Left hindlimb (tissue), 1 donor: Measurements from ENCODE around the gene CAMK1D.

Experiments
- DNase-seq: peaks from one replicate; pipeline ENCODE4 v3.0.0-alpha.2; 2018

The CAMK1D gene

DNA sequence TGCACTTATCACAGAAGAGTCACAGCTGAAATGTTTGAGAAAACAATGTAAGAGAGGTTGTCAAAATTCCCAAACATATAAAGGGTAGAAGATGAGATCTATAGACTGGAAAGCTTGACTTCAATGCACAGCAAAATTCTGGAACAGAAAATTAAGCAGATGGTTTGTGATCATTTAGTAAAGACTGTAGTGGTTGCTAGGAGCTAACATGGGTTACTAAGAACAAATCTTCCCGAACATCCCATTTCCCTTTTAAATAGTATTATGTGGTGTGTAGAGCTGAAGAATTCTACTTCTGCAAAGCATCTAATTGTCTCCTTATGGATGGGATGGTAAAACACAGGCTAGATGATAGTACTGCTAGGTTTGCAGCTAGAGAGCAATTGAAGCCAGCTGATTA lies 312.3 kb downstream of the CAMK1D start:
- no peak for DNase-seq

DNA sequence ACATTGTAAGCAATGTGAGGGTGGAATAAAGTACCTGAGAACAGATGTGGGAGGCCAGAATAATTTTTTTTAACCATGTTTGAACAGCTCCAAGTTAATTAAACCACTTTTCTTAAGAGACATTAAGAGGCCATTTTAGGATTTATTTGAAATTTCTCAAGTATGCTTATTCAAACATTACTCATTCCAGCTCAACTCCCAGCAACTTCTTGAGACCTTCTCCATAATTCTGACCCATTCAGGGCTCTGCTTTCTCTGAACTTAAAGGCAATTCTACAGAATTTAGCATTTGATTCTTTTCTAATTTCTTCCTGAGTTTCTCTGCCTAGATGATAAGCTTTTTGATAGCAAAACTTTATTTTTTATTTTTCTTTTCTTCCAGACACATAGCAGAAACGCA lies 314.5 kb downstream of the CAMK1D start:
- no peak for DNase-seq

DNA sequence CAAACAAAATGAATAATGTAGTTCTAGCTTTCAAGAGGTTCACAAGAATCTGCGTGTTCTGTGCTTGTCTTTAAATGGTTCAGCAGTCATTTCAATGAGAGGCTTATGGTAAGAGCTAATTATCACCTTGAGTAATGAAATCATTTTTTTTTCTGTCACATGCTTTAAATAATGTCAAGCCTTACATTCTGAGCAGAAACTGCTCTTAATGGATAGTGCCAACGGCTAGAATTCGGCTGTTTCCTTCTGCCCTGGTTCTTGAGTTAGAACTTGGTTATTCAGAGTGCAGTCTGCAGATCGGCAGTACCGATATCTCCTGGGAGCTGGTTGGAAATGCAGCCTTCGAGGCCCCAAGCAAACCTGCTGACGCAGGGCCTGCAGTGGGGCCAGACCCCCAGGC lies 316.2 kb downstream of the CAMK1D start:
- no peak for DNase-seq

DNA sequence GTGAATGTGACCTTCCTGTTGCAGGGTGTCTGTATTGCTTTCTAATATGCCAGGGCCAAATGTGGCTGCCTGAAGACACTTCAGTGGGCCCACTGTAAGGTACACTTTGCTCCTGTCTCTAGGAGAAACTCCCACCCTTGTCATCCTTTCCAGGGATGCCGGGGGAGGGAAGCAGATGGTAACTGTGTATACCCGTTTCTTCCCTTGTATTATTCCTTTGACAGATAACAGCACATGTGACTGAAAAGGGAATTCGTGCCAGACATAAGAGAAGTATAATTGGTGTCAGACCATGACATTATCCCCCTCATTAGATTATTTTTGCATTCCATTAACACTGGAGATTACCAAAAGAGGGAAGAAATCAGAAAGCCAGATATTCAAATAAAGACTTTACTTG lies 317.7 kb downstream of the CAMK1D start:
- no peak for DNase-seq

DNA sequence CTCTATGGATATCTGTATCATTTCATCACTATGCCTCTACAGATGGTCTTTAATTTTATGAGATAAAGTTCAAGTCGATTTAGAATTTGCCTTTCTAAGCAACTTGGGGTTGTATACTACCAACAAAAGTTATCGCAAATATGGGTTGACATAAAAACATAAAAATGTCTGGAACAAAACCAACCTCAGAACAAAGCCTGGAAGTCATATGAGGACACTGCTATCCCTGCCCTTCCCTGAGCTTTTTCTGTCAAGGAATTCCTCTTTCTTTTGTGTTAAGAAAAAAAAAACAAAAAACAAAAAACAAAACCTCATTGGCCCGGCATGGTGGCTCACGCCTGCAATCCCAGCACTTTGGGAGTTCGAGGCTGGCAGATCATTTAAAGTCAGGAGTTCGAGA lies 319.3 kb downstream of the CAMK1D start:
- no peak for DNase-seq

DNA sequence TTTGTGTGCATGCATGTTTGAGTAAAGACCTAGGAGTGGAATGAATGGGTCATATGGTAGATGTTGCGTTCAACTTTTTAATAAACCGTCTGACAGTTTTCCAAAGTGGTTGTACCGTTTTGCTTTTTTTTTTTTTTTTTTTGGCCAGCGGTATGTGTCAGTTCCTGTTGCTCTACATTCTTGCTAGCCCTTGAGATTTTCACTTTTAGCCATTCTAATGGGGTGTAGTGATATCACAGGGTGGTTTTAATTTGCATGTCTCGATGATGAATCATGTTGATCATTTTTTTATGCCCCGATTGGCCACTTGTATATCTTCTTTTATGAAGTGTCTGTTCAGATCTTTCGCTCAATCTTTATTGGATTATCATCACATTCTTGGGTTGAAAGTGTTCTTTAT lies 320.7 kb downstream of the CAMK1D start:
- no peak for DNase-seq

DNA sequence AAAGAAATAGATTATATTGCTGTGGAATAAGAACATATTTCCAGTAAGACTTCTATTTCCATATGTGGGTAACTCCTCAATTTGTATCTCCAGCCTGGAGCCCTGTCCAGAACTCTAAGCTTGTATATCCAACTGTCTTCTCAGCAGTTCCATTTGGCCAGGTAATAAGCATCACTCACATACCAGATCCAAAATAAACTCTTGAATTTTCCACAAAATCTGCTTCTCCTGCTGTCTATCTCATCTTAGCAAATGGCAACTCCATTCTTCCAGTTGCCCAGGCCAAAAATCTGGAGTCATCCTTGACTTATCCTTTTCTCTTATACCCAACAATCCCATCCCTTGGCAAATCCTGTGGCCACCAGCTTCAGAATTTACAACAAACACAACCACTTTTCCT lies 325.8 kb downstream of the CAMK1D start:
- DNase-seq: no peak

DNA sequence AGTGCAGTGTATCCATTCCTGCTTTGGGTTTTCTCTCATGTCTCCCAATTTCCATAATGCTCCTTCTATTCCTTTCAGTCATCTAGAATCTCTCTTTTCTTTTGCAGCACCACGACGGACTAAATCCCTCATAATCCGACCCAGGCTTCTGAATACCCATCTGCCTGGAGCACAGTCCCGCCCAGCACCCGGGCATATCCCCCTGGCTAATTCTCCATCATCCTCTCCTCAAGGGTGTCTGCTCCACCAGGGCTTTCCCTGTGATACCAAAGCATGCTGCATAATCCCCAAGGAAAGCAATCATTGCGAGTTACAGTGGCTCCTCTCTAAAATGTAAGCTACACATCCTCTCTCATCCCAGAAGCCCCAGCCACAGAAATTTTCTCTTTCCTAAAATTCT lies 330.3 kb downstream of the CAMK1D start:
- DNase-seq: no peak

DNA sequence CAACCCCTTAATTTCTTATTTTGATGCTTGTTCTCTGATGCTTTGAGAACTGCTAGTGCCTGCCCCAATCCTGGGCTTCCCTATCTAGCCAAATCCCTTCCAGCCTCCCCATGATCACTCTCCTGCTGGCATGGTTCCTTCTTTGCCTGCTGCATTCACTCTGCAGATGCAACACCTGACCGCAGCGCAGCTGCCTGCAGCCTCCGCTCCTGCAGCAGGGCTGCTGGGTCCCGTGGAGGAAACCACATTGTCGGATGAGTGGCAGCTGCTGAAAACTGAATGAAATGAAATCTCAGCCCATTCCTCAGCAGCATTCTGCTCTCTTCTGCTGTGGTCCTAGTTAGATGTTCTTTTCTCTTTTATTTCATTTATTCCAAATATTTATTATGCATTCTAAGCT lies 331.9 kb downstream of the CAMK1D start:
- DNase-seq: no peak

DNA sequence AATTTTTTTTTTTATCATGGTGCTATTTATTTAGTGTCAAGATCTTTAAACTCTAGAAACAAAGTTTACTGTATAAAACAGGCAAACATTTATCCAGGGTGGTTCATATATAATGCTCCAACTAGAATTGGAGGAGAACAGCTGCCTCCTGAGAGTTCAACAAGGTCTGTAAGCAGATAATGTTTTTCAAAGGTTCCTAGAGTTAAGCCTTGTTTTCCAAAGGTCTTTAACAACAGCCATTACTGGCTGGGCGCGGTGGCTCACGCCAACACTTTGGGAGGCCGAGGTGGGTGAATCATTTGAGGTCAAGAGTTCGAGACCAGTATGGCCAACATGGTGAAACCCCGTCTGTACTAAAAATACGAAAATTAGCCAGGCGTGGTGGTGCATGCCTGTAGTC lies 335.4 kb downstream of the CAMK1D start:
- no peak for DNase-seq

DNA sequence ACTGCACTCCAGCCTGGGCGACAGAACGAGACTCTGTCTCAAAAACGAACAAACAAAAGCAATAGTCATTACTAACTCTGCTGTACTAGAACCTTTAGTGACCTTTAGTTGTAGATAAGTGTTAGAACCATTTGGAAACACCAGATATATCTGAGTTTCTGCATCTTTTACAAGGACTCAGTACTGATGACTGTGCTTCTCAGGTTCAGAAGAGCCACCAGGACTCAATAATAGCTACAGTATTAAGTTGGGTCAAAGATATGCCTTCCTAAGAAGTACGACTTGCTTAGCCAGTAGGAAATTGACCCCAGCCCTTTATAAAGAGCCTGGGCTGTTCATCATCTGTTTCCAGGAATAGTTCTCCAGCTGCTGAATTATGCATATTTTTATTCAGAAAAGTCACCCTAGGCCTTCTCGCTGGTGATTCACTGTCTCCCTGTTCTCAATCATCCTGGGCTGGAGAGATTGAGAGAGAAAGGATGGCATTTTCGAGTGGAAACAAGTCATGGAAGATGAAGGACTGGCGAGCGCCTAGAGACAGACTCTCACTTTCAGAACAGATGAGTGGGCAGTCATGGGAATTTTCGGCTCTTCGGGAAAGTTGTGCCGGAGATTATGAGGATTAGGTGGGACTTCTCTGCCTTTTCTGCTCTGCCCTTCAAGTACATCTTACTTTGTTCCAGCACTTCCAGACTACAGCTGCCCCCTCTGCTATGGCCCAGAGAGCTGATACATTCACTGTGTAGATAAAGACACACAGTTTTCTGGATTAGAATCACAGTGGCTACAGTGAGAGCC lies 336.1 kb downstream of the CAMK1D start:
- DNase-seq: no peak

DNA sequence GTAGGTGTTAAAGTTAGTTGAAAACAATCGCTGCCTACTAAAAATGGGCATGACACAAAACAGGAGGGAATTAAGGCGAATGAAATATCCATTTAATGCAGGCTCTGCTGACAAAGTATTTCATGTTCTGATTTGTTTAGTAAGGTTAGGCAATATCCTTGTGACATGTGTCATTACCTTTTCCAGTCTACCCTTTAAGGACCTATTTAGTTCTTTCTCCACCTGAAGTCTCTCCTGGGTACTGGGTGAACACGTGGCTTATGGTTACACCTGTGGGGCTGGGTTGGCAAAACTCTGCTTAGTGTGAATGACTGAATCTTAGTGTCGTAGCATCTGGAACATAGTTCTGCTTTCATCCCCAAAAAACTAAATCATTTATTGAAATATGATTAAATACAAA lies 338.6 kb downstream of the CAMK1D start:
- no peak for DNase-seq

DNA sequence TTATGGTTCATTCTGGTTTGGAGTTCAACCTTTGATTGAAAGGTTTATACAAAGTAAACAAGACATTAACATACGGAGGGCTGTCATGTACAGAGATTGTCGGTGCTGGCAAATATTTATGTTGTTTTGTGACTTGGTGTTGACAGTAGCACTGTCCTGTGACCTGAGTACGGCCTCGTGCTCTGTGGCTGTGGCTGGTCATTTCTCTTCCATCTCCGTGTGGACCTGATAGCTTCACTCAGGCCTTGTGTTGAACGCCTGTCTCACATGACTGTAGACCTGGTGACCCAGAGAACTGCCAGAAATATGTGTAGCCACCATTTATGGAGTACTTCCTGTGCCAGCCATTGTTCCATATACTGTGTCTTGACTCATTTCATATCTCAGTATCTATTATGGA lies 340.5 kb downstream of the CAMK1D start:
- no peak for DNase-seq

DNA sequence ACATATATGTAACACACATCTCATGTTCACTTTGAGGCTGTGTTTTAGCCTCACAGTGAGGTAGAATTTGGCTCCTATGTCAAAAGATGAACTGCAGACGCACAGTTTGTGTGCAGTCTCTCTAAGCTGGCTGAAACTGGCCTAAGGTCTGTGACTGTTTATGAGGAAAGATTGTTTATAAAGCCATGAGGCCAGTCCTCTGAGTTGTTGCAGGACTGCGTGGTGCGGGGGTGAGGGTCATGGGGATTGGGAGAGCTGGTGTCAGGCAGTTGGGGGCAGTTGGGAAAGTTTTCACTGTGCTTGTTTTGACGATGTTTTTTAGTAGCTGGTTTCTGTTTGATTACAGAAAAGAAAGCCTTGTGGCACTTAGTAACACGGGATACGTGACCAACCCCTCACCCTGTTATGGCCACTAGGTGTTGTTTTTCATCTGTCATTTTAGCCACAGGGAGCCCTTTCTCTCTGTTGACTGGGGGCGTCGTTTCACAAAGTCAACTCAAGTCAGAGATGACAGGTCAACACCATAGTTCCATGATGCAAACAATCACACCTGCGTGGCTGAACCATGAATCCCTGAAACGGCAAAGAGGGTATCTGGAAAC lies 341.3 kb downstream of the CAMK1D start:
- no peak for DNase-seq

DNA sequence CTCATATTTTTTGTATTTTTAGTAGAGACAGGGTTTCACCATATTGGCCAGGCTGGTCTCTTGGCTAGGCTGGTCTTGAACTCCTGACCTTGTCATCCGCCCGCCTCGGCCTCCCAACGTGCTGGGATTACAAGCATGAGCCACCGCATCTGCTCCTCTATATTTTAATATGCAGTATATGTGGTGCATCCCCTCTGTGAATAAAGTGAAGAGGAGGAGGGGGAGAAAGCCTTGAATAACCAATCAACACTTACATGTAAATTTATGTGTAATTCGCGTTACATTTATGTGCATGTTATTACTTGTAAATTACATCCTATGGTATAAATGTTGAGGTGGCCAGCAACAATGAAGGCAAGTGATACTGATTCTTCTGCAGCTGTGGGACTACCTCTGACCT lies 342.2 kb downstream of the CAMK1D start:
- no peak for DNase-seq

DNA sequence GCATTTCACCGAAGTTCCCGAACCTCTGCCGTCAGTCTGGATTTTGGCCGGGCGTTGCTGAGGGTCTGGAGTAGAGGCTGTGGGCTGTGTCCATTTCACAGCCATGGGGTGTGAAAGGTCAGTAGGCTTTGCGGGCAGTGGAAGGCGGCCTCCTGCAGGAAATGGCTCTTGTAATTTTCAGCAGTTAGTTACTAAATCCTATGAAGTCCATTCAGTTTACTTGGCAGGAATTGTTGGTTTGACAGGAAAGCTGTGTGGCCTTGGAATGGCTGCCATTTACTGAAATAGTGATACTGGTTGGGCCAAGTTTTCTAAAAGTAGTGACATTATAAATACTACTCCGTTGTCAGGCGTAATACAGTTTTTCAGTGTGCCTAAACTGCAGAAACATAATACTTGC lies 348.4 kb downstream of the CAMK1D start:
- DNase-seq: no peak

DNA sequence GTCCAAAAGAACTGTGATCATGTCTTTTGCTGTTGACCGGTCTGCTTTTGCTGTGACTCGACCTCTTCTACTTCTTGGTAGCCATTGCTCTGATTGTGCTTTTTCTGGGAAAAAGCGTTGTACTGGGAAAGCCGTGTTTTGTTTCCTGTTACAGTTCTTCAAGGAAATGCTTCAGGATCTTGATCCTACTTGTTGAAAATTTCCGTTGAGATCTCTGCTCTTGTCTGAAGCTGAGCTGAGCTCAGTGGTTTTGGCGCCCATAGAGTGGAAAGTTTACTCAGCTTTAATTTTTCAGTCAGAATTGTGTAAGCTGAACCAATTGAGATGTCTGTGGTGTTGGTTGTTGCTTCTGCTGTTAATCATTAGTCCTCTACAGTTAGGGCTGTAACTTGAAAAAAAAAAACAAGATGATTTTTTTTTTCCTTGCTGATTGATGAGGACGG lies 349.9 kb downstream of the CAMK1D start:
- DNase-seq: no peak

DNA sequence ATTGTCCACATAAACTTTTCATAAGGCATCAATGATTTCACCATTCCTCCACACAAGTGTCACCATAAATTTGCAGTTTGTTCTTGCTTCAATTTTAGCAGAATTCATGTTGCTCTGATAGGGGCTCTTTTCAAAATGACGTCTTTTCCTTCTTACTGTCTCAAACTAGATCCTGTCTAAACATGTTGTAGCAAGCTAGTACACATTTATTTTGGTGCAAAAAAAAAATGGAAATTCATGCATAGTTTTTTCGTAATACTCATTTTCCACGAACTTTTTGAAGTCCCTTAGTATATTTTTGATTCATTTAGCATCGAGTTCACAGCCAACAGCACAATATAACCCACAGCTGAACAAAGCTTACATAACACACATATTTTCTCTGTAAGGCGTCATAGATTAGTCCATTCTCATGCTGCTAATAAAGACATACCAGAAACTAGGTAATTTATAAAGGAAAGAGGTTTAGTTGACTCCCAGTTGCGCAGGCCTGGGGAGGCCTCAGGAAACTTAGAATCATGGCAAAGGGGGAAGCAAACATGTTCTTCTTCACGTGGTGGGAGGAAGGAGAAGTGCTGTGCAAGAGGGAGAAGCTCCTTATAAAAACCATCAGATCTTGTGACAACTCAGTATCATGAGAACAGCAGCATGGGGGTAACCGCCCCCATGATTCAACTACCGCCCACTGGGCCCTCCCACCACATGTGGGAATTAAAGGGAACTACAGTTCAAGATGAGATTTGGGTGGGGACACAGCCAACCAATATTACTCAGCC lies 350.6 kb downstream of the CAMK1D start:
- no peak for DNase-seq

DNA sequence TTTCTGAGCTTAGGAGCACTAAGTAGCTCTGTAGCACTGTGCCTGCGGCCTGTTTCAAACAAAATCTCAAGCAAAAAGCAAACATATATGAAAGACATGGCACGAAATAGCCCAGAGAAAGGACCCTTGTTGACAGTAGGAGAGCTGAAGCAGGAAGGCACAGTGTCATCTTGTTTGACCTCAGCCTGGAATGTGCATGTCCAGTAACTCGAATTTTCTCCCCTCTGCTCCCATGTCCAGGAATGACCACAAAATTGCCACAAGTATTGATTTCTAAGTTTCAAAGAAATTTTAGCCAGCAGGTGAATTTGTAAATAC lies 351.2 kb downstream of the CAMK1D start:
- no peak for DNase-seq

DNA sequence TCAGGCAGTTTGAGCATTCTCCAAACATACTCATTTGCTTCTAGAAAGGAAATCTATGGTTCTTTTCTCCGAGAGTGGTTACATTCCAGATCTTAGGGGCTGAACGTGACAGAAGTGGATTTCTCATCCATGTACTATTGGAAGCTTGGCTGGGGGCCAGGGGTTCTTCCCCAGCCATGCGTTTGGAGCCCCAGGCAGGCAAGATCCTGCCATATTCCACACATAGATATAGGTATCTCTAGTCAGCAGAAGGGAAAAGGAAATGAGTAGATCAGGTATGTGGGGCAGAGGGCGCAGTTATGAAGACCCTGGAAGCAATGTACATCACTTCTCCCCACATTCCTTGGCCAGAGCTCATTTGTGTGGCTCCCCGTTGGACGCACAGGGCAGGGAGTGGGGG lies 352.3 kb downstream of the CAMK1D start:
- no peak for DNase-seq

DNA sequence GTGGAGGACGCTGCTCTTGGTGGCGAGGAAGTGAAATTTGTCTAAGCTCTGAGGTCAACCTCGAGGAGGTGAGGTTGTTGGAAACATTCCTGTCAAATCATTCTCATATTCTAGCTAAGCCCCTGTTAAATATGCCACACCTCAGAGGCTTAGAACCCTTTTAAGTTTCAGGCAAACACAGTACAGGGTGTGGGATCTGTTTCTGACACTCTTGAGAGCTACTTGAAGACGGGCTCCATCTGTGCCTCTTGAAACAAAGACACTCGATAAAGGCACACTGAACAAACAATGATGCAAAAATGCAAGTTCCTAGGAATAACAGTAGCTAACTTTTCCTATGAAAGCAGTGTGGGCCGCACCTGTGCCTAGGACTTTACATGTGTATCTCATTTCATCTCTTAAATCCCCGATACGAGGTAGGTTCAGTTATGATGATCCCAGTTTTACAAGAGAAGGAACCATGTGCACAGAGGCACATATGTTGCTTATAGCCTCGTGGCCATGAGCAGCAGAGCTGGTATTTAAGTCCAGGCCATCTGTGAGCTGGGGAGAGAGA lies 352.9 kb downstream of the CAMK1D start:
- no peak for DNase-seq

DNA sequence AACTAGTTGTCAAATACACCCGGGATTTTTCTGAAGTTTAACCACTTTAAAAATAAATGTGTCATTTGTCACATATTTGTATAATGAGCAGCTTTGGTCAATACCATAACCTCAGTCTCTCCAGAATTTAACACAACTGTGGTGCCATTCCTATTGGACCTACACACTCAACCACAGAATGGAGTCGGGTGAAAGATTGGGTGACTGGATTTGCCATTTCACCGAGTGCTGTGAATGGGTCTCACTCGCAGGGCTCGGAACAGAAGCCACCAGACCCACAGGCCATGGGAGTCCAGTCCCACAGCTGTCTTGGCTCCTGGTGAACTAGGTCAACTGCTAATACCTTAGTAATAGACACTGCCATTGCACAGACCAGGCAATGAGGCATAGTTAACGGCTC lies 353.8 kb downstream of the CAMK1D start:
- DNase-seq: no peak

DNA sequence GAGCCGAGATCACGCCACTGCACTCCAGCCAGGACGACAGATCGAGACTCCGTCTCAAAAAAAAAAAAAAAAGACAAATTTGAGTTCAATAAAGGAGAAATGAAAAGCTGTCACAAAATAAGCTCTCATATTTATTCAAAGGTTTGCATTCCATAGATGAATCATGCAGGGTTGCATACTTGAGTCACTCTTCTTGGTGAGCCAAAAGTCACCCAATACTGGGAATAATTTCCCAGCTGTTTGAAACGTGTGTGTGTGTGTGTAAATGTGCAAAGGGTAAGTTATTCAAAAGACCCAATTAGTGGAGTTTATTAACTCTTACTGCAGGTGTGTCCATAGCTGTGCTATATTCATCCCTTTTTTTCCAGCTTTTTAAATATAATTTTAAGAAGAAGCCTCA lies 354.5 kb downstream of the CAMK1D start:
- DNase-seq: no peak

DNA sequence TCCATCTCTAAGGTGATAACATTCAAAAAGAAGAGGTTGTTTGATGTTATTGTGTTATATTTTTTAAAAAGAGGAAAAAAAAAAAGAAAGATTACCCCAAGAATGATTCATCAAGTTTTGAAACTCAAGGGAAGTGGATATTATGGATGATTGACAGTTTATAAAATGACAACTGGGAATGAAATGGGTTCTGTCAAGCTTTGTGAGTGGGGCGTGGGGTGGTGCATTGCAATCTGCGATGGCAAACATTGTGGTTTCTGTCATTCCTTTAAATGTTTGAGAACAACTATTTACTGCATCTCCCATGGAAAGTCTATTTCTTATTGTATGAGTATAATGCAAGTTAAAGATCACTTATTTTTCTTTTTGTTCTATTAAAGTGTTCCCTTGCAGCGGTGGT lies 355.1 kb downstream of the CAMK1D start:
- no peak for DNase-seq
